ENCODE data around the gene ANKS1A.
"Not testable (repeated sequence)": the region's sequence is repeated elsewhere in the genome, so short reads cannot be mapped to it uniquely, and the experiment has no call there.

The ANKS1A gene

DNA sequence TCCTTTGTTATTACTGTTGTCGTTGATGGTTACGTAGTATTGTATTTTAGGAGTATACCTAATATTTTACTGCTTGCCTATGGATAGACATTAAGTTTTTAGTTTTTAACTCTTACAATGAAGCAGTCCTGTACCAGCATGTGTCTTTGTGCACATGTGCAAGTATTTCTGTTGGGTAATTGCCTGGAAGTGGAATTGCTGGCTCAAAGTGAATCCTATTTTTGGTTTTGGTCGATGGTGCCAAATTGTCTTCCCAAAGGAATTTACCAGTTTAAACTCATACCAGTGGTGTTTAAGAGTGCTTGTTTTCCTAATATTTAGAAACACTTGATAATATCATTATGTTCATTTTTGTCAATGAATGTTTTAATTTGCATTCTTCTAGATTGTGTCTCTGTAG lies 75.5 kb downstream of the ANKS1A start:
- no peak for DNase-seq

DNA sequence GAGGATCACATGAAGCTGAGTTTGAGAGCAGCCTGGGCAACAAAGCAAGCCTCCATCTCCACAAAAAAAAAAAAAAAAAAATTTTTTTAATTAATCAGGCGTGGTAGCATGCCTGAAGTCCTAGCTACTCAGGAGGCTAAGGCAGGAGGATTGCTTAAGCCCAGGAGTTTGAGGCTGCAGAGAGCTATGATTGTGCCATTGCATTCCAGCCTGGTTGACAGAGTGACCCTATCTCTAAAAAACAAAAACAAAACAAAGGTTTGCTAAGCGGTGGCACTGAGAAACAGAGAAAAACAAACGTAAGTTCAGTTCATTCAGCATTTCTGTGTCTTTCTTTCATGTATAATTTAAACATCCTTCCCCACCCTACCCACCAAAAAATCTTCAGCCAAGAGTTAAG lies 78.4 kb downstream of the ANKS1A start:
- DNase-seq = no peak

DNA sequence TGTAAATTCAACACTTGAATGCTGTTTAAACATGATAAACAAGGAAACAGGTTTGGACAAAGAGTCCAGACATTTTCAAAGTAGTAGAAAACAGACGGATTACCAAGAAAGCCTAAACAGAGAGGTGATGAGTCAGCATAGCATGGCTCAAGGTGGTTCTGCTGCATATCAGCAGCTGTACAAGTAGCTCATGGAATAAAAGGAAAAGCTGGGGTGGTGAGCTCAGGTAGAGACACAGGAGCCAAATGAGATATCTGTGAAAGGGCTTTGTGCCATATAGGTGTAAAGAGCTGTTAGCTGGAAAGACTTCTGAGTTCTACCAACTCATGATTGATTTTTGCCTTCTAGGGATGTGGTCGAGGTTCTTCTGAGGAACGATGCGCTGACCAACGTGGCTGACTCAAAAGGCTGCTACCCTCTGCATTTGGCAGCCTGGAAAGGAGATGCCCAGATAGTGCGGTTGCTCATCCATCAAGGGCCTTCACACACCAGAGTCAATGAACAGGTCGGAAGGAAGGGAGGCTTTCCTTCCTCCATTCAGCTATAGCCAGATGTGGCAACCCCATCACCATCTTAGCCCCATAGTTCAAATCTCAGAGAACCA lies 80.7 kb downstream of the ANKS1A start:
- no peak for DNase-seq

DNA sequence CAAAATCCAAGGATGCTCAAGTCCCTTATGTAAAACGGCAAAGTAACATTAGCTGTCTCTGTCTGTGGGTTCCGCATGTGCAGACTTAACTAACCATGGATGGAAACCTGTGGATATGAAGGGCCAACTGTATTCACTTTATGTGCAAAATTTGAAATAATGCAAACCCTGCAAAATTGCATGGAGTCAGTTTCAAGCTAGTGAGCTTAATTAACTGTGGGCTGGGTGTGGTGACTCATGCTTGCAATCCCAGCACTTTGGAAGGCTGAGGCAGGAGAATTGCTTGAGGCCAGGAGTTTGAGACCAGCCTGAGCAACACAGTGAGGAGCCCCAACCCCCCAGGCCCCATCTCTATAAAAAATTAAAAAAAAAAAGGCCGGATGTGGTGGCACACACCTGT lies 81.4 kb downstream of the ANKS1A start:
- no peak for DNase-seq

DNA sequence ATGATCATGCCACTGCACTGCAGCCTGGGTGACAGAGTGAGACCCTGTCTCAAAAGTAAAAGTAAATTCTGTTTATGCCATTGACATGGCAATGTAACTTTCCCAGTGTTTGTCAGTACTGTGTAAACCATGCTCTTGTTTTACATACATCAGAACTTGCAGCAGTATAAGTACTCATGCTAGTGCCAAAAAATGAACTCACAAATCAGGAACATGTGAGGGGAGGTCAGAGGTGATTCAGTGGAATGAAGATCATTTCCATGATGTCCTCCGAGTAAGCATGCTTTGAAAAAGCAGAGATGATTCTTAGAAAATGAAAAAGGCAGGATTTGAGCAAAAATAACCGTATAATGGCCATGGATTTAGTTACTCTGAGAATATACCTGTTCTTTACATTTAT lies 81.9 kb downstream of the ANKS1A start:
- DNase-seq = no peak

DNA sequence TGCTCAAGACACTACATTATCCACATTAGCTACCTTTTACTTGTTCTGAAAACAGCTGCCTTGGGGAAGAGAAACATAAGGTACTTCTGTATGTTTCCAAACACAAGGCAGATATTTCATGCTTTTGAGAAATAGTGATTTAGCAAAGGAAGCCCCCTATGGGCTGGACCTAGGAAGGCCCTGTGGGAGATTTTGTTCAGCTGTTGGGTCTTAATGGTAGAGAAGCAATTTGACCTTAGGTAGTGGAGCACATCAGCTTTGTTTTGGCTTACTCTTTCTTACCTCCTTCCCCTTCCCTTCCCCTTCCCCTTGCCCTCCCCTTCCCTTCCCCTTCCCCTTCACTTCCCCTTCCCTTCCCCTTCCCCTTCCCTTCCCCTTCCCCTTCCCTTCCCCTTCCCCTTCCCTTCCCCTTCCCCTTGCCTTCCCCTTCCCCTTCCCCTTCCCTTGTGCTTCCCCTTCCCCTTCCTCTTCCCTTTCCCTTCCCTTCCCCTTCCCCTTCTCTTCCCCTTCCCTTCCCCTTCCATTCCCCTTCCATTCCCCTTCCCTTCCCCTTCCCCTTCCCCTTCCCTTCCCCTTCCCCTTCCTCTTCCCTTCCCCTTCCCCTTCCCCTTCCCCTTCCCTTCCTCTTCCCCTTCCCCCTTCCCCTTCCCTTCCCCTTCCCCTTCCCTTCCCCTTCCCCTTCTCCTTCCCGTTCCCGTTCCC lies 84.6 kb downstream of the ANKS1A start:
- no peak for DNase-seq

DNA sequence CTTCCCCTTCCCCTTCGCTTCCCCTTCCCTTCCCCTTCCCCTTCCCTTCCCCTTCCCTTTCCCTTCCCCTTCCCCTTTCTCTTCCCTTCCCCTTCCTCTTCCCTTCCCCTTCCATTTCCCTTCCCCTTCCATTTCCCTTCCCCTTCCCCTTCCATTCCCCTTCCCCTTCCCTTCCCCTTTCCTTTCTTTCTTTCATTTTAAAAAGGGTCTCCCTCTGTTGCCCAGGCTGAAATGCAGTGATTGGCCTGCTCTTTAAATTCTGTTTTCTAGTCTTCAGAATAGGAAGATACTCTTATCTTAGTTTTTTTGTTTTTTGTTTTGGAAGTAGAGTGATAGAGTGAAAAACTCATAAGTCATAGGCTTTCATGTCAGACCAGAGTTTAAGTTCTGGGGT lies 85.2 kb downstream of the ANKS1A start:
- DNase-seq = no peak

DNA sequence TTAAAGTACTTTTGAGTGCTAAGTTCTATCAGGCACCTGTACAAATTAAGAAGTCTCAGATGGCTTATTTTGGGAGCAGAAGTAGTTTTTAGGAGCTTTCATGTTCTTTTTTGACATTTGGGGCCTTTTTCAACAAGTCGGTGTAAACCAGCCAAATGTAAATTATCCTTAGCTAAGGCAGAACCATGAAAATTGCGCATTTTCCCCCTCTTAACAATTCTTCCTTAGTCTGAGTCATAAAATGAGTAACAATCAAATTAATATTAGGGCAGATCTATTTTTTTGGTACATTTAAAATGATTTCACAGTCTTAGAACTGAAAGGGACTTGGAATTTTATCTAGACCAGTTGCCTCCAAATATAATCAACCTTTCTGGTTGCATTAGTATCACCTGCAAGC lies 87.2 kb downstream of the ANKS1A start:
- DNase-seq = no peak

DNA sequence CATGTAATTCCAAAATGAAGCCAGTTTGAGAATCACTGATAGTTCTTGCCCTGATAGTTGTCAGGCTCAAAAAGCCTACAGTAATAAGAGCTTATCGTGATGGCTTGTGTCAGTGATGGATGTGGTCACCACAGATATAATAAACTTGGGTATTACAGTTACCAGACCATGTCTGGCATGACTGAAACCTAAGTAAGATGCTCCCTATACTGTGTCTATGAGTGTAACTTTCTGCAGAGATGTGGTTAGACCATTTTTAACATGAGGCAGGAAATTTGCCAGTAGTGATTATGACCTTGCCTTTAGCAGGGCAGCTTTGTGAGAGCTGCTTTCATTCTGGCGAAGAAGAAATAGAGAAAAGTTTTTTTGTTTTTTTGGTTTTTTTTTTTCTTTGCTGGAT lies 90.2 kb downstream of the ANKS1A start:
- DNase-seq = no peak

DNA sequence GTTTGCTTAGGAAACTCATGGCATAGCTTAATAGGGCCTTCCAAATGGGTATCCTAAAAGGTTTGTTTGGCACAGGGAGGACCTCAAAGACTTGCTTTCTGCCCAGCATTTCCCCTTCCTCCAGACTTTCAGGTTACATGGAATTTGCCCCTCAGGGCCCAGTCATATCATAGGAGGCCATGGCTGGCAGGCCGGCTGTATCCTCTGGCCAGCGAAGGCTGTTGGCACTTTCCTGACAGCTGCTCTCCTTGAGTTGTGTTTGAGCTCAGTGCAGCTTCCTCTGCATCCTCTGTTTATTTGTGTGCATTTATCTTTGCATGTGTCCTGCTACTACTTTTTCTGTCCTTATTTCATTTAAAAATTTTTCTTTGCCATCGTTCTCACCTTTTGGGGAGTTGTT lies 90.9 kb downstream of the ANKS1A start:
- no peak for DNase-seq

DNA sequence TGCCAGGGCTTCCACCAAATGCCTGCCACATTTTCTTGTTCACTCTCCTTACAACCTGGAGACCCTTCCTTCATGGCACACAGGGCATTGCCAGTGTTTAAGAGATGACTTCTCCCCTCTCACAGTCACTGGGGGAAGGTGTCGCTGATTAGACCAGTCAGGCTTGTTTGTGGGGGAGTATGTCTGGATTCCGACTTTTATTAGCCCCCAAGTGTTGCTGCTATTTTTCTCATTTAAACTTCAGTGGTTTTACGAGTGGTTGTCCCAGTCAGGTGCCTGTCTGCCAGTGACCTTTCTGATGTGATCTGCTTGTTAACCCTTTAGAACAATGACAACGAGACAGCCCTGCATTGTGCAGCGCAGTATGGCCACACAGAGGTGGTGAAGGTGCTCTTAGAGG lies 92.3 kb downstream of the ANKS1A start:
- no peak for DNase-seq

DNA sequence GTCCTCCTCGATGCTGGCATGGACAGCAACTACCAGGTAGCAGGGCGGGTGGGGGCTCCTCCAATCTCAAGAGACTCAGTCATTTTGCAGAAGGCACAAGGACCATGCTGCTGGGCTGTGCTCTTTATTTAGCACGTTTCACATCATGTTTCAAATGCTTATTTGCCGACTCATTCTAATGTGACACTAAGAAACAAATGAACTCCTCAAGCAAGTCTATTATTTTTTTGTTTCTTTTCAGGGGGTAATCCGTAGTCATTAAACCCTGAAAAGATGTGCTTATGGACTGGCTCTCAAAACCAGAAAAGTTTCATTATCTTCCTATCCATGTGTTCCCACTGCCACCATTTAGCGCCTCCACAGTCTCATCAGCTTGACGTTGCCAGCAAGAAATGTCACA lies 92.9 kb downstream of the ANKS1A start:
- DNase-seq = no peak

DNA sequence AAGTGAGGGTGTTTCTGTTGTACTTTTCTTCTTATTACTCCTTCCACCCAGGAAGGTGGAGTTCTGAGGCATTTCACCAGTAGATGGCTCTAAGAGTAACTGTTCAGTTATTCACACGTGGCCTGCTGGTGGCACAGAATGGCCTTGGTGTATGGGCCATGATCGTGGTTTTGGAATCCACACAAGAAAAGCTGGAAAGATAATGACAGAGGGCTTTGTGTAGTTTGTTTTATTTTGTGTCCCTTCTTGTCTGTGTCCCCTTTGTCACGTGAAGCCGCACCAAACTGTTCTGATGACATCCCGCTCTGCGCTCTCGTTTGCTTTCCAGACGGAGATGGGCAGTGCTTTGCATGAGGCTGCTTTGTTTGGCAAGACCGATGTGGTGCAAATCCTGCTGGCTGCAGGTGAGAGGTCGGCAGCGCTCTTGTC lies 93.4 kb downstream of the ANKS1A start:
- DNase-seq = no peak

DNA sequence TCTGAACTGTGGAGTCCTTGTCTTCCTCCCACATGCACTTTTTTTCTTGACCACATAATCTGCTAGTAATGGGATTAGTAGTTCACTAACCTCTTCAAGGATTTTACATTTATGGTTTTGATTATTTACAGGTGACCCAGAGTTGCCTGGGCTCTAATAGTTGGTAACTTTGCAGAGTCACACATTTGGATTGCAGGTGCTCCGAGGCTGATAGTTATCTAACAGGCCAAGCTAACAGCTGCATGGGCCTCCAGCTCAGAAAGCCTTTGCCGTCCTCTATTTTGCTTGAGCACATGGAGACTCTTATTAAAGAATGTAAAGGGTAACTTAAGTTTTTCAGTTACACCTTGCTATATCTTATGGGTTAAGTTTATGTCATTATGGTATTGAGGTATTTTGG lies 95.4 kb downstream of the ANKS1A start:
- no peak for DNase-seq

DNA sequence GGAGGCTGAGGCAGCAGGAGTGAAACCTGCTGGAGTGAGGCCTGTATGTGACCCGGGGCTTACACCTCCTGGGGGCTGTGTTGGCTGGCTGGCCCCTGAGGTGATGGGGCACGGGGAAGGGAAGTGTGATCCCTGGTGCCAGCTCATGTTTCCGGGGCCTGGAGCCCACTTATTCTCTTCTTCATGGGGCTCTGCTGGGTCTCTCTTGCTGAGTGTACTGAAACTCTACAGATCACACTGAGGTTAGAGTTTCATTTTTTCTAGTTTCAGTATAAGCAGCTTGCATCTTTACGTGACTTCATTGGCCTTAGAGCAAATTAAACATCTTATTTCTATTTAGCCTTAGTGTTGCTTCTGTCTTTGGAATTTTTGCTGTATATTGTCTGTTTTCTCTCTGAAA lies 96.2 kb downstream of the ANKS1A start:
- no peak for DNase-seq

DNA sequence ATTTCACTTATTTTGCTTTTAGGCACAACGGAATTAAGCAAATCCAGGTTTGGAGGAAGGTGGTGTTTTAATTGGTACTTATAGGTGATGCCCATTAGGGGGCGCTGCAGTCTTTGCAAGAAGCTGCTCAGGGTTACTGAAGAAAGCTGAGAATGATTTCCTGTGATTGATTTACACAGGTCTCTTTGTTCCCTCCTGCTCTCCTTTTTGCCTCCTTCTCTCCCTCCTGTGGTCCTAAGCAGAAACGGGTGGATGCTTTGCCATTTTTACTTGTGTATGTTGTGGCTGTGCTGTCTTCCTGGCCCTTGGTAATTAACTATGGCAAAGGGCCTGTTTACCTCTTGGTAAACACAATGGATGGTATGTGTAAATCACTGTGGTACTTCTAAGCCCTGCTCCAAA lies 97.8 kb downstream of the ANKS1A start:
- peak; percentile 61 for DNase-seq

DNA sequence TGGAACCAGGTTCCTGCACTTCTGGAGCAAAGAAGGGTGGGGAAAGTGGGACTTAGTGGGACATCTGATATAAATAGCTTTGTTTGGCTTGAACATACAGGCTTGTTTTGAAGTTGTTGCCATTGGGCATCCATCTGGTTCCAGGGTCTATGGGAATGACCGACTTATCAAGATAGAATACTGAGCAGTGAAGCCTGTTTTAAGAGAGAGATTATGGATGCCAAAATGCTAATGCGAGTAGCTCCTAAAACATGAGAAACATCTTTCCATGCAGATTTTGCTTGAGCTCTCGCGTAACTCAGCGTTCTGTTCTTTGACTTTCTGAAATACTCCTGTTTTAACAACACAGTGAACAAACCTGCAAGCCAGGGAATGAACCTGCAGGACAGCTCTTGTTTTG lies 98.5 kb downstream of the ANKS1A start:
- DNase-seq = no peak

DNA sequence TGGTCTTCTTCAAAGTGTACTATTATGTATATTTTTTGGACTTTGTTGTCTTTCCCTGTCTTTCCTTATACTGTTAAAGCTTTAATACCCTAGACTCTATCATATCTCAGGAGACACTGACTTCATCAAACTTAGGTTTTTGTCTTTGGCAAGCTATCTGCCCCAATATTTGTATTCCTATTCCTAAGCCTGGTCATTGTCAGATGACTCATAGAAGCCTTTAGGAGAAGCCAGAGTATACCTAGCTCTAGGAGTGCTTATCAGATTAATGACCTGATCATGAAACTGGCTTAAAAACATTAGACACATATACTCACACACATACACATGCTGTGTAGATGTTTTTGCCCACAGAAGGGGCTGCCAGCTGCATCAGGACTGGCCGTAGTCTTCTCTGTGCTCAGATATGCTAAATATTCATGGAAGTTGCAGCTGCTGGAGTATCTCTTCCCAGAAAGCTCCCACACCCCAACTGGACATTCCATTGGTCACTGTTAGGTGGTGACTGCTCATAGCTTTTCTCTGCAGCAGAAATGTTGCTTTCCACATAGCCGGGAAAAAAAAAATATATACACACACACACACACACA lies 102.0 kb downstream of the ANKS1A start:
- DNase-seq = no peak

DNA sequence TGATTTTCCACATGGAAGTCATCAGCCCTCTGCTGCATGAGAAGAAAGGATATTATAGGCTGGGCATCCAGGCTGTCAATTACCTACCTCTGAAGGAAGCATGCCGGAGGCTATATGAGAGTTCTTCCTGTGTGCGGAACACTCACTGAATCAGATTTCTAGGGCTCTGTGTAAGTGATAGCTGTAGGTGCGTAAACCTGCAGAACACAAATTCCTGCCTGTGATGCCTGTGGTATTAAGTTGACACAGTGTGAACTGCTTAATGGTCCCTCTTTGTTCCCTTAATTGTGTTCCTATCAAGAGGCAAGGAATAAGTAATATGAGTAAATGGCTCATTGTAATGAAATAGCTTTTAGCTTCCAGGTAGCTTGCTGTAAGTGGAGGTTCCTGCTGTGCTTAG lies 103.3 kb downstream of the ANKS1A start:
- no peak for DNase-seq

DNA sequence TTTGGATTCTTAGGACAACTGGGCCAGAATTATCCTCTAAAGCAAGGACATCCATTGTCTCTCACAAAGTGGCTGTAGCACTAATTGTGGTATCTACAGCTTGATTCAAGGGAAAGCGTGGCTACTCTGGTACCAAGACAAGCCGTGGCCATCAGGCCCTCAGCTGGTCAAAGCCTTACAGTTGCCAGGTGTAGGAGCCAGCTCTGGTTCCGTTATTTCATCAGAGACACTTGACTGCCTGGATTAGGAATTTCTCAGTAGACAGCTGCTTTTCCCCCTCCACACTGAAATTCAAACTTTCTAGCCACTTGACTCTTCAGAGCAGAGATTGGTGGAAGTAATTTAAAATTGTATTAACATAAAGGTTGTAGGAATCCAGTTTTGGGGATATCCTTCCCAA lies 104.2 kb downstream of the ANKS1A start:
- DNase-seq = no peak

DNA sequence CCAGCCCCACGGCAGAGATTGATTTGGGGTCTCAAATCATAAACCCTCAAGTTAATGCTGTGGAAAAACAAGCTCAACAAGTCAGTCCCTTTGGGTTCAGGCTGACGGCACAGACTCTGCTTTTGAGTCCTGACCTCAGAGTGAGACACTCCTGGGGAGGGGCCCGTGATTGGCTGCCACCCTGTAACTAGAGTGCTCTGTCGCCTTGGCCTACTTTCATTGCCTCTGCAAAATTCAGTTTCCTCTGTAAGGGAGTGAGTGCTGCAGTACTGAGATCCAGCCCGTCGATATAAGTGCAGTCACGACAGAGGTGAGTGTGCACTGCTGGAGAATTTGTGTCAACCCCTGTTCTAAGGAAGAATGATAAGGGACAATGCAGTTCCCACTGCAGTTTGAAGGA lies 105.6 kb downstream of the ANKS1A start:
- DNase-seq = no peak

DNA sequence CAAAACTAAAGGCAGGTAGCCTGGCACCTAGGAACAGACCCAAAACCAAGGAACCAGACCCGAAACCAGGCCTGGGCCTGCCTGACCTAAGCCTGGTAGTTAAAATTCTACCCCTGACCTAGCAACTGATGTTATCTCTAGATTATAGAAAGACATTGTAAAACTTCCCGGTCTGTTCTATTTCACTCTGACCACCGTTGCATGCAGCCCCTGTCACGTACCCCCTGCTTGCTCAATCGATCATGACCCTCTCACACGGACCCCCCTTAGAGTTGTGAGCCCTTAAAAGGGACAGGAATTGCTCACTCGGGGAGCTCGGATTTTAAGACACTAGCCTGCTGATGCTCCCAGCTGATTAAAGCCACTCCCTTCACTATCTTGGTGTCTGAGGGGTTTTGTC lies 109.4 kb downstream of the ANKS1A start:
- DNase-seq = not testable (repeated sequence)

DNA sequence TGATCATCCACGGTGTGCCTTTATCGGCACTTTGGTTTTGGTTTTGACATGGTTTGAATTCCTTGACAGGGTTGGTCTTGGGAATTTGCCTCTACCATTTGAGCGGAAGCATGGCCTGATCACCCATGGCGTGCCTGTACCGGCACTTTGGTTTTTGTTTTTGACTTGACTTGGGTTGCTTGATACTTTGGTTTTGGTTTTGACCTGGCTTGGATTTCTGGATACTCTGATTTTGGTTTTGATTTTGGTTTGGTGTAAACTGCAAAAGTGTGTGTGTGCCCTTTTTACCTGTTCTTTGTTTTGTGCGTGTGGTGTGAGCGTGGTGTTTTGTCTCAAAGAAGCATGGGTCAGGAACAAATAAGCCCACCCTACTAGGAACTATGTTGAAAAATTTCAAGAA lies 110.1 kb downstream of the ANKS1A start:
- not testable (repeated sequence) for DNase-seq

DNA sequence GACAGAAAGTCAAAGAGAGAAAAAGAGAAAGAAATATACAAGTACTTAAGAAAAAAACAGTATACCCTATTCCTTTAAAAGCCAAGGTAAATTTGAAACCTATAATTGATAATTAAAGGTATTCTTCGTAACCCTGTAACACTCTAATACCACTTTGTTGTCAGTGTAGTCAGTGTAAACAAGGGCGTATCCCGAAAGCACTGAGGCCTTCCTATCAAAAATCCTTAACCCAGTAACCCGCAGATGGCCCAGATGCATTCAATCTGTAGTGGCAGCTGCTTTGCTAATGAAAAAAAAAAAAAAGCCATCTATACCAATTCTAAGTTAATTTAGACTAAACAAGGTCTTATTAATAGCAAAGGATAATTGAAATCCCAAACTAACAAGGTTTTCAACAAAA lies 110.9 kb downstream of the ANKS1A start:
- not testable (repeated sequence) for DNase-seq

DNA sequence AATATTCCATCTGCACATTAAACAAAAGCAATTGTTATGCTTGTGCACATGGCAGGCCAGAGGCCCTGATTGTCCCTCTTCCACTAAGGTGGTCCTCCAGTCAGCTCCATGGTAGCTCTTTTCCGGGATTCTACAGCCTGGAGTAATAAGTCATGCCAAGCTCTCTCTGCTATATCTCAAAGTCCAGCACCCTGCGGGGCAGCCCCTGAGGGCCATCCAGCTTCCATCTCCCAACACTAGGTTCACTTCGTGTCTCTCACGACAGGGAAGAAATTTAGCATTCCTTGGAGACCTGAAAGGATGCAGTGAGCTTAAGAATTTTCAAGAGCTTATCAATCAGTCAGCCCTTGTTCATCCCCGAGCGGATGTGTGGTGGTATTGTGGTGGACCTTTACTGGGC lies 112.3 kb downstream of the ANKS1A start:
- DNase-seq = not testable (repeated sequence)

Measured in activated CD4-positive, alpha-beta T cell treated with anti-CD3 and anti-CD28 coated beads, Interleukin-2, amount 50 U/mL, for 1 hour (primary cell).